ENCODE measurements around the gene ZNF362.
A peak's percentile ranks its signal among the peaks of the same experiment; 100 is the strongest.

The ZNF362 gene

DNA sequence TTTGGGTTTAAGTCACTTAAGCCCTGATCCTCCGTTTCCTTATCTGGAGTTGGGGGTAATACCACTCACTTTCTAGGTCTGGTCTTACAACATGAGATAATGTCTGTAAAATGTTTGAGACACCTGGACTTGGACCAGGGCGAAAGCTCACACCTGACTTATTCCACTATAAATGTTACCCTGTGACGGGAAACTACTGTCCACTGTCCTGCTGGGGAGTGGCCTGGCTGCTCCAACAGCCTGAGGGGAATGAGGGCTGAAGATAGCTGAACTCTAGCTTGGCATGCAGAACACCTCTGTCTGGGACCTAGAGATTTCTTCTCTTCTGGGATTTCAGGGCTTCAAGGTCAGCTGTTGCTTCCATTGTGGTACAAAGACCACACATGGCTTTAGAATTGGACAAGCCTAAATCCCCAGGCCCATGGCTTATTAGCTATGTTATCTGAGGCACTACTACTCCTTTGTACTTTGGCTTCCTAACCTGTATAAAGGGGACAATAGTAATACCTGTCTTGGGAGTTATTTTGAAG lies 74.1 kb downstream of the ZNF362 start:
- DNase-seq = no peak

DNA sequence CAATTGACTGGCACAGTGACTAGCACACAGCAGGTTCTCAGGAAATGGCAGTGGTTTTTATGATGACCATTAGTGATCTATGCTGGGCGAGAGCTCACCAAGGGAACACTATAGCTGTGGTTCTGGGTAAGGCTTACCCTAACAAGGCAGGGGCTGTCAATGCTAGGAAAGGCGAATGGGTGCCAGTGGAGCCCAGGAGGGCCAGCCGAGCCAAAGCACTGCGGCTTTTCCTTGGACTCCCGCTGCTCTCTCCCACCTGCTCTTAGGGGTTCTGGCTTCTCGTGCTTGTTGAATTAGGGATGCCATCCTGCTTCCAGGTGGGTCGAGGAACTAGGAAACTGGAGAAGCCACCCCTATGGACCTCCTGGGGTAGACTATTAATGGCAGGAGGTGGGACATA lies 74.6 kb downstream of the ZNF362 start:
- no peak for DNase-seq

- DNase-seq = no peak
Measured at GRCh38 chr1:33331444-33332356, 75.4 kb downstream of the ZNF362 start.

DNA sequence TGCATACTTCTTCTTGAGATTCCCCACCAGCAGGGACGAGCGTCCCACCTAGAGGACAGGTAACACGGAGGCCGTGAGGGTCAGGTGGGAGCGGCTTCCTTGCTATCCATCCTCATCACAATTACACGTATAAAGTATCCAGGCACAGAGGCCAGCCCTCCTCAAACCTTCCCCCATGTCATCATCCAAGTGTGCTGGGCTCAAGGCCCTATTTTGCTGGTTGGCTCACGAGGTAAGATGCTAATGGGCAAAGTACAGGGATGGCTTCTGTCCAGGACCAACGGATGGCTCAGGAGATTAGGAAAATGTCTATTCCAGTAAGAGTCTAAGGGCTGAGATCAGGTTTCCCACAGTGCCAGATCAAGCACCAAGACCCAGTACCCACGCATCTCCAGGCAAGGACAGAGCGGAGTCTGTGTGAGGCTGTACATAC lies 76.1 kb downstream of the ZNF362 start:
- no peak for DNase-seq

DNA sequence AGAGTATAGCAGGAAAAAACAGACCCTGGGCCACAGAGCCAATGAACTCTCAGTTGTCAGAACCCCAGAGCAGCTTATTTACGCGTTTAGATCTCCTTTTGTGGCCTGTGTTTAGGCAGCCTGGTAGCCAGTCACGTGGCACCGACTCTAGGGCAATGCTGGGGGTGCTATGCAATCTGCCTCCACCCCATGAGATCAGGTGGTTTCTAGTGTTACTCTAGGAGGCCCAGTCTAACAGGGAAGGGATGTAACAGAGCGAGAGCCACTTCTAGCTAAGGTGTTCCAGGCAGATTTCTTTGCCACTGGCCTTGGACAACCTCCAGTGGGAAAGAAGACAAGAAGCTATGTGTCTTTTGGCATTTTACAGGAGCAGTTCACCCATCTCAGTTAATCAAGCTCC lies 76.6 kb downstream of the ZNF362 start:
- DNase-seq = no peak

- DNase-seq = no peak
Measured at GRCh38 chr1:33334081-33334552, 77.8 kb downstream of the ZNF362 start.

GRCh38 chr1:33335020-33335419 lies 78.7 kb downstream of the ZNF362 start:
- no peak for DNase-seq

GRCh38 chr1:33336580-33336979 lies 80.3 kb downstream of the ZNF362 start:
- DNase-seq = no peak

DNA sequence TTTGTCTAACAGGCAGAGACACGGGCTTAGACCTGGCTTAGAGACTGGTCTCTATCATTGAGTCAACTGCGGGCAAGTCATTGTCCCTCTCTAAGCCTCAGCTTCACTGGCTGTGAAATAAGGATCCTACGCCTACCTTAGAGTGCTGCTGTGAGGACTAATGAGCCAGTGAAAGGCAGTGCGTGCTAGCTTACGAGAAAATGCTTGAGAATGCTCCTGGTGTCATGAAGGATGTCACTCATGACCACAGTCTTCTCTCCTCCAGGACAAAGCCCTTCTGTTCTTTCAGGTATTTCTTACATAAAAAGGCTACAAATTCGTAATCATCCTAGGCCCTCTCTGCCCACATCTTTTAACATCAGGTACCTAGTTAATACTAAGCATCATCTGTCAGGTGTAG lies 81.1 kb downstream of the ZNF362 start:
- DNase-seq = no peak

DNA sequence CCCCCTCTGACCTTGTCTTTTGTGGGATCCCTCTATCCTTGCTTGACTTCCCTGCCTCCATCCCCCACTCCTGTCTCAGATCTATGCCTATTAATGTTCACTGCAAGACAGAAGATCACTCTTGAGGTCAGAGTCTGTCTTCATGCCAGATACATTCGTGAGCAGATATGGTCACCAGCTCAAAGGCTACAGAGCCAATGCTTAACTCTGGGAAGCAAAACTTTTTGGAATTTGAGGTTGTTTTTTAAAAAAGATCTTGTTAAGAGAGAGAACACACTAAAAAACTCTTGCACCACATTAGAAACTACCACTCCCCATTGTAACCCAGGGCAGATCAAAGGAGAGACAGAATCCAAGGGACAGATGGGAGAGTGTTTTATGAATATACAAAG lies 81.8 kb downstream of the ZNF362 start:
- no peak for DNase-seq

DNA sequence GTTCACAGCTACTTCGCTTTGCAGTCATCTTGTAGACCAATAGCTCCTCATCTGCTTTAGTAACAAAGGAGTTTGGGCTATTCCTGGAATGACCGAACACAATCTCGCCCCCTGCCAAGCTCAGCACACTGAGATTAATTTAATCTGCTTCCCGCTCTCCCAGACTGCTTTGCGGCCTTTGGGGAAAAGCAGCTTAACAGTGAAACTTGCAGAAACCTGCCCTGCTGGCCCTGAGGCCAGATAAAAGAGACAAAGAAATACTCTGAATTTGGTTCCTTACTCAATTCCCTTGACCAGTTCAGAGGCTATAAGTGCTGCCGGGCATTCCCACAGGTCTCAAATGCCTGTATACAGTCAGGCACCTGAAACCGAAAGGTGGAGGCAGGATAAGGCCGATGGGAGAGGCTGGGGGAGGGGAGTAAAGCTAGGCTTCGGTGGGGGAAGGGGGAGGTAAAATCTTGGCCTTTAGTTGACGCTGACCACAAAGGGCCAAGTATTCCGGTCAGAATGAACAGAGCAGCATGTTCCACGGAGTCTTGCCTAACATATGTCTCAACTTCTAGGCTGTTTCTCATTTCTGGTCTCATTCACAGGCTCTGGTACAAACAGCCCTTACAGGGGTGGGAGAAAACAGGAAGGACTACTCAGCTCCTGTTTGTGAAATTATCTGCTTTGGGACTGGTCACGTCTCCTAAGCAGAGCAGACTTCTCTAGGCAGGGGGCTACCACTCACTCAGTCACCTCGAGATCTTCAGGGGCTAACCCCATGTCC lies 82.3 kb downstream of the ZNF362 start:
- no peak for DNase-seq

- no peak for DNase-seq
Measured at GRCh38 chr1:33339413-33339812, 83.1 kb downstream of the ZNF362 start.

GRCh38 chr1:33341190-33341589 lies 84.9 kb downstream of the ZNF362 start:
- DNase-seq = no peak

DNA sequence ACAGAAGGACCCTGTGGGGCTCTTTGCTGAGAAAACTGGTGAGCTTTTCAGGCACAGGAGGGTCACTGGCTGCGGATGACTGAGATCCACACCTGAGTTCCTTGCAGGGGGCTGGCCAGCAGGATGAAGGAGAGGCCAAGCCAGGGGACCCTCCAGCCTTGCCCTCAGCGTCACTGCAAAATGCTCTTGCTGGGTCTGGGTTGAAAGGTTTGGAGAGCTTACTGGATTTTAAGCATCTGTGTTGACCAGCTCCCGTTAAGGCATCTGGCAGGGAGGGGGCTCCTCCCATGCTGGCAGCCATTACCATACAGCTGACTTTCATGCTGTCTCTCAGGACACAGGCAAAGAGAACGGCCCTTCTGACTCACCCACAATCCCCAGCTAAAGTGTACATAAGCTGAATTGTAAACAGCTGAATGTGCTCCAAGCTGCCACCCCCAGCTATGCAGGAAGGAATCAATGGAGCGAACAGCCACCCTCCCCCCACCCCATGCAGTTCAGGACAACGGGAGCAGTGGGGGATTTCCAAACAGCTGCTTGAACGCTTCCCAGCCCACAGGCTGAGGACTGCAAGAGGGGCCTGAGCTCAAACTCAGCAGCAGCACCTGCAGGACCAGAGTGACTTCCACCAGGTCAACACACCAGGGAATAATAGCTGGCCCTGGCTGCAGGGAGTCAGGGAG lies 85.9 kb downstream of the ZNF362 start:
- peak; percentile 31 for DNase-seq

GRCh38 chr1:33343539-33343938 lies 87.2 kb downstream of the ZNF362 start:
- no peak for DNase-seq

DNA sequence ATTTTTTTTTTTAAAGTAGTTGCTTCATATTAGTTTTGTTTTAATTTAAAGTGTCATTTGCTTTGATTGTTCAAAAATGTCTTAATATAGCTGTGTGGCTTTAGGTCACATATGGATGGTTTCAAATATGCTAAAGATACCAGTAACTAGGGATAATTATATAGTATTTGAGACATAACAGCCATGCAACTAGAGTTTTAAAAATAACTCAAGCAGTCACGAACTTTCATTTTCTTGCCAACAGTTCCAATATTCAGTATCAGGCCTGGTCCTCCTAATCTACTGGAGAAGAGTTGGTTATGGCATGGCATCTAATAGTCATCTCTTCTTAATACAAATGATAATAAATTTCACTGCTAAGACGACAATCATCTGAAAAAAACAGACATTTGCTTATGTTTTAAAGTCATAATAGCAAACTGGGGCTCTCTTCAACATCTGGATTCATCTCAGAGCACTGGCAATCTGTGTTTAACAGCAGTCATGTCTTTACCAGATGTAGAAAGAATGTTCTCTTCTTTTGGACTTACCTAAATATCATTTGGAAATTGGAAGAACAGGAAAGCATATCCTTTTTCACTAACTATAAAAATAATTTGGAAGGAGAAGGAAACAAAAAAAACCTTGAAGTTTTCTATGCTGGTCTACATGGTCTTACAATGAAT lies 88.7 kb downstream of the ZNF362 start:
- no peak for DNase-seq

DNA sequence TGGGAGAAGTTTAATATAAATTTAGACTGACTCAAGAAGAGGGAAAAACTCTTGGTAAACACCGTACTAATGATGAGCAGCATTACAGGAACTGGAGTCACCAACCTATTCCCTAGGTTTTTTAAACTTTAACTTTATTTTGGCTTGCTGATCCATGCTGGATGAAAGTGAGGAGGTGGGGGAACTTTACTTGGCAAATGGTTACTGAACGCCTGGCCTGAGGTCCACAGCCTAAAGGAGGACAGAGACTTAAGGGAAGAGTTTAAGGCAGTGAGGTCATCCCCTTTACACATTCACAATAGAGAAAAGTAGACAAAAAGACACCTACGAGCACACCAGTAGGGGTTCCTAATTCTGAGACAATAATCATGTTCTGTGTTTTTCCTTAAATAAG lies 90.2 kb downstream of the ZNF362 start:
- DNase-seq = no peak

DNA sequence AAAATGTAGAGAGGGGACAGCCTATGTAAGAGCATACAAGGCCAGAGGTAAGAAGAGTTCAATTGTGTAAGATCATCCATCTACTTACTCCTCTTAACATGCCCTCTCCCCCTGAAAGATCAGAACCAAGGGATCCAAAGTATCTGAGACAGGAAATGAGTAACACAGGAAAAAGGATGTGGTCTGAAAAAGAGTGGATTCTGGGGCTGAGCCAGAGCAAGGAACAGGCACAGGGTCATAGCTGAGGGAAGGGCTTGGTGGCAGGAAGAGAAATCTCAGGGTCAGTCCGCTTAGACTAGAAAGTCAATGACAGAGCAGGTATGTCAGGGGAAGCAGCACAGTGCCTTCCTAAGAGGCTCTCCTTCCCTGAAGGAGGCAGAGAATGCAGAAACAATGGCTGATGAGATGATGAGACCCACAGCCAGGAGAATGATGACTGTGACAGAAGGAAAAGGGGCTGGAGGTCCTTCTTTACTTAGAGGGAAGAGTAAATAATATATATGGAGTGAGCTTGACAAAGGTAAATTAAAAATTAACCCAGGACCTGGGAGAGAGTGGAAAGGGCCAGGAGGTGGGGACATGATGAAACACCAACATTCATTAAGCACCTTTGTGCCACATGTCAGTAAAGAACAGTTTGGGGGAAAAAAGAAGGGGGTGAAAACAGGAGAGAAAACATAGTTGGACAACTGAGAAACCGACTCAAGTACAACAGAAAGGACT lies 90.8 kb downstream of the ZNF362 start:
- DNase-seq = no peak

GRCh38 chr1:33347650-33347992 lies 91.3 kb downstream of the ZNF362 start:
- DNase-seq = no peak

DNA sequence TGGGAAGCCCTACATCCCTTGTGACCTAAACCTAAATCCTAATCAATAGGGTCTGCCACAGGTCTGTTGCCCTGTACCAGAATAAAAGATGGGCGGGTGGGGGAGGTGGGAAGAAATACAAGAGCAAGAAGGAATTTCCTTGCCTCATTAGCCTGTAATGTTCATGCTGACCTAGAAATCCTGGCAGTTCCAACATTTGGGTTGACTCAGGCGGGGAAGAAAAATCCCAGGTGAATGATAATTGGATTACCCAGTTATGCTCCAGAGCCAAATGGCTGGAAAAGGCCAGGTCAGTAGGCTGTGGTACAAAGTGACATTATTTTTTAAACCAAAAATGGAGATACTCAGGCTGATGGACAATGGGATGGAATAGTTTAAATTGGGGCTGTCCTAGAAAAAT lies 91.9 kb downstream of the ZNF362 start:
- DNase-seq = no peak

- DNase-seq = no peak
Measured at GRCh38 chr1:33348676-33349080, 92.4 kb downstream of the ZNF362 start.
